ENCODE results near the gene NCKAP1. TPM values are rescaled to one million over a fixed set of nuclear protein-coding genes. Genes with fewer than 3 reads are reported as not detected.

The NCKAP1 gene
- total RNA-seq, result 1 to 10 TPM; 4.9 to 6.3 TPM
- polyA plus RNA-seq, result 1 to 10 TPM in 1 of 2 donors, under 1 TPM in 1; 0.24 to 1.5 TPM

DNA sequence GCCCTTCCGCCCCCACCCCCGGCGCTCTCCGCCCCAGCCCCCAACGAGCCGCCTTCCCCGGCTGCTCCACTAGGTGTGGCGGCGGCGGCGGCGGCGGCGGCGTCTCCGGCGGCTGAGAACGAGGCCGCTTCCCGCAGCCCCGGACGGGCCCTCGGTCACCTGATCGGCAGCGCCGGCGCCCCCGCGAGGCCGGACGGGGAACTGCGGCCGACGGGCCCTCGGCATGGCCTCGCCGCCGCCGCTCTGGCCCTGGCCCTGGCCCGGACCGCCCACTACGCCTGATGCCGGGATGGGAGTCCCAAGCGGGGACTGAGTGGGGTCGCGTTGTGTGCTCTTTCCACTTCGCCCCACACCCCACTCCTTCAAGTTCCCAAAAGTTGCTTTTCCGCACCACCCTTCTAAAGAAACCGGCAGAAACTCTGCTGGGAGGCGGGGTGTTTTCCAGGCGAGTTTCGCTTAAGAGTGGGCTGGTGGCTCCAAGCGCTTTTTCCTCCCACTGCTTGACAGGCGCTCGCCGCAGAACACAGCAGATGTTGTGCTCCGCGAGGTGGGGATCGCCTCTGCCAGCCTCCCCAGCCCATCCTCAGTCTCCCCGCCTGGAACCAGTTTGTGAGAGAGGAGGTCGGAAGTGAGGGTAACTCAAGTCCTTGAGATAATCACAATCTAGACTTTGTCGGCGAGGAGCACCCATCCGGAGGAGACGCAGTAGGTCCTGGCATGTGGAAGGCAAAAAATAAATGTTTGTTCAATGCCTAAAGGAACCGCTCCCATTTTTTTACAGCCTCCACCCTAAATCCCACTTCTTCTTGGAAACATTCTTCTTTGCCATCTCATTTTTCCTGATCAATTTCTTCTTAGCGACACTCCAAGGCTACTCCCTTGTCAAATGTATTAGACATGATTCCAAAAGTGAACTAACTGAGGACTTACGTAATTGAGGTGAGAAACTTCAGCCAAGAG lies at the start of gene NCKAP1:
Gene NCKAP1 (minus strand): TSS at position 117 of the 960 bp plus-strand sequence. CDS start 358 bp downstream, outside the sequence.
- Histone ChIP-seq H3K4me1 (ENCODE audit: insufficient read depth, low read length) (peaks cover 37% of the 10 kb centered on the region), H3K27ac (ENCODE audit: low read depth, low read length) (no peak within 1 kb of the TSS), H3K9me3 (ENCODE audit: control insufficient read depth in 1 of 2, low read length in 2 of 2) (no peaks in the 10 kb centered on the region), H3K27me3 (ENCODE audit: insufficient read depth, low read length) (peaks cover 13% of the 10 kb centered on the region), H3K36me3 (ENCODE audit: insufficient read depth, low read length) (no peaks in the 10 kb centered on the region), H3K4me3 (ENCODE audit: low read length in 2 of 2) (peak within 1 kb of the TSS; percentile 2 to 66)
- ChIA-PET POLR2A (ENCODE audit: partially characterized antibody) (interaction anchor here (1.2 to 1.3 kb wide), 2 partner anchors 40 to 85 kb away, joined by 3 to 11 read pairs; partner anchors contain the start of genes DUSP19 and NUP35), CTCF (ENCODE audit: partially characterized antibody) (interaction anchor here (0.9 to 1.4 kb wide), 2 partner anchors 26 to 38 kb away, joined by 3 to 4 read pairs; no protein-coding TSS in a partner anchor)
- peak within 1 kb of the TSS; percentile 83 to 96 (median 87) for H3K4me3 Mint-ChIP-seq
- peaks cover 0 to 1% (median 0%) of the 10 kb centered on the region in 8 donors for H3K9me3 Mint-ChIP-seq
- intact Hi-C loops (cut with micrococcal nuclease), result loop anchor here (1.0 to 5.0 kb wide), 5 partner anchors 40 to 1146 kb away; partner anchors contain the start of genes DNAJC10, DUSP19, ITPRID2 and NUP35
- H3K27ac Mint-ChIP-seq, result peak within 1 kb of the TSS; percentile 57 to 87 (median 72)
- H3K4me1 Mint-ChIP-seq, result peaks cover 26 to 38% (median 31%) of the 10 kb centered on the region in 4 donors
- no peaks in the 10 kb centered on the region for H3K36me3 Mint-ChIP-seq
- peak; percentile 83 to 86 (median 85) for DNase-seq
- H3K27me3 Mint-ChIP-seq, result peaks cover 22 to 28% of the 10 kb centered on the region in 2 donors

GRCh38 chr2:183081911-183082310 lies 43.7 kb upstream of the NCKAP1 start:
- CTCF ChIA-PET (ENCODE audit: partially characterized antibody), result no interaction called here
- intact Hi-C loops (cut with micrococcal nuclease), result no loop called here

GRCh38 chr2:183079139-183079775 lies 41.0 kb upstream of the NCKAP1 start:
- Histone ChIP-seq H3K36me3 (ENCODE audit: insufficient read depth, low read length) (no peaks in the 10 kb centered on the region), H3K9me3 (ENCODE audit: control insufficient read depth in 1 of 2, low read length in 2 of 2) (no peaks in the 10 kb centered on the region), H3K4me3 (ENCODE audit: low read length in 2 of 2) (peak overlapping the region; percentile 75 to 88), H3K27me3 (ENCODE audit: insufficient read depth, low read length) (no peaks in the 10 kb centered on the region), H3K27ac (ENCODE audit: low read depth, low read length) (peak overlapping the region; percentile 41), H3K4me1 (ENCODE audit: insufficient read depth, low read length) (peaks cover 11% of the 10 kb centered on the region)
- Mint-ChIP-seq H3K4me1 (peaks cover 4 to 16% (median 8%) of the 10 kb centered on the region in 4 donors), H3K9me3 (no peaks in the 10 kb centered on the region), H3K27me3 (no peaks in the 10 kb centered on the region), H3K27ac (peak overlapping the region in 6 of 7 donors; percentile 80 to 94 (median 88)), H3K4me3 (peak overlapping the region; percentile 94 to 98 (median 95)), H3K36me3 (peaks cover 0 to 10% of the 10 kb centered on the region in 2 donors)
- ChIA-PET CTCF (ENCODE audit: partially characterized antibody) (interaction anchor here (1.0 to 2.0 kb wide), 4 partner anchors 8 to 99 kb away, joined by 3 to 8 read pairs (median 4); no protein-coding TSS in a partner anchor), POLR2A (ENCODE audit: partially characterized antibody) (interaction anchor here (1.0 to 1.8 kb wide), 5 partner anchors 42 to 364 kb away, joined by 3 to 6 read pairs (median 5); partner anchors contain the start of gene NUP35)
- DNase-seq, result no peak
- intact Hi-C loops (cut with micrococcal nuclease), result no loop called here

More at GRCh38 chr2:183081911-183082310, 43.7 kb upstream of the NCKAP1 start:
- Histone ChIP-seq H3K4me3 (ENCODE audit: low read length in 2 of 2) (no peak overlapping the region), H3K27ac (ENCODE audit: low read depth, low read length) (no peak overlapping the region), H3K9me3 (ENCODE audit: control insufficient read depth in 1 of 2, low read length in 2 of 2) (no peaks in the 10 kb centered on the region), H3K36me3 (ENCODE audit: insufficient read depth, low read length) (no peaks in the 10 kb centered on the region), H3K27me3 (ENCODE audit: insufficient read depth, low read length) (no peaks in the 10 kb centered on the region), H3K4me1 (ENCODE audit: insufficient read depth, low read length) (peaks cover 11% of the 10 kb centered on the region)
- no peak for DNase-seq
- POLR2A ChIA-PET (ENCODE audit: partially characterized antibody), result no interaction called here
- no peak overlapping the region for H3K4me3 Mint-ChIP-seq
- no peak overlapping the region for H3K27ac Mint-ChIP-seq
- peaks cover 4 to 16% (median 8%) of the 10 kb centered on the region in 4 donors for H3K4me1 Mint-ChIP-seq
- peaks cover 0 to 10% of the 10 kb centered on the region in 2 donors for H3K36me3 Mint-ChIP-seq
- no peaks in the 10 kb centered on the region for H3K27me3 Mint-ChIP-seq
- H3K9me3 Mint-ChIP-seq, result no peaks in the 10 kb centered on the region

DNA sequence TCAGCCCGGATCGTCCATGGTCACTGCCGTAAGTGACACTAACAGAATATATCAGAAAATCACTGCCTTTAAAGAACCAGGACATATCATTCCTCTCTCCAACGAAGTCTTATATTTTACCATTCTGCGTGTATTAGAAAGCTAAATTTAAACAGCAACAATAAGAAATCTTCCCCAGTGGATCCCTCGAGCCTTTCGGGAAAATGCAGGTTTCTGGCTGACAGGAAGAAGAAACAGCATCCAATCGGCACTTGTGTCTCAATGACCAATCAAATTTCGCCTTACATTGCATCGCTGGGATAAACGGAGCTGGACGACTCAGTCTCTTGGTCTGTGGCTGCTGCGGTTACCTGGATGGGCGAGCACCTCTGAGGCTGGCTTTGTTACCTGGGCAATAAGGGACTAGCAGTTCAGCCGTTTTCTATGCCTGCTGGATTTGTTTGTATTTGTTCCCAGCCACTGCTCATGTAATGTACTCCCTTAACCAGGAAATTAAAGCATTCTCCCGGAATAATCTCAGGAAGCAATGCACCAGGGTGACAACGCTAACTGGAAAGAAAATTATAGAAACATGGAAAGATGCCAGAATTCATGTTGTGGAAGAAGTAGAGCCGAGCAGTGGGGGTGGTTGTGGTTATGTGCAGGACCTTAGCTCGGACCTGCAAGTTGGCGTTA lies 40.3 kb upstream of the NCKAP1 start, which contains the start of gene DUSP19:
Gene DUSP19 (plus strand): TSS at position 284 of the 675 bp plus-strand sequence. CDS start 187 bp downstream, at position 471.
- H3K36me3 ChIP-seq (ENCODE audit: insufficient read depth, low read length), result no peaks in the 10 kb centered on the region
- DNase-seq, result peak; percentile 75 to 84 (median 78)
- Mint-ChIP-seq H3K9me3 (no peaks in the 10 kb centered on the region), H3K4me1 (peaks cover 4 to 16% (median 8%) of the 10 kb centered on the region in 4 donors), H3K36me3 (peaks cover 0 to 10% of the 10 kb centered on the region in 2 donors), H3K27ac (peak within 1 kb of the TSS; percentile 80 to 94 (median 88)), H3K27me3 (no peaks in the 10 kb centered on the region), H3K4me3 (peak within 1 kb of the TSS; percentile 94 to 98 (median 95))
- intact Hi-C loops (cut with micrococcal nuclease), result loop anchor here (1.0 kb wide), 2 partner anchors 40 to 46 kb away; partner anchors contain the start of genes NCKAP1 and NUP35
- H3K4me1 ChIP-seq (ENCODE audit: insufficient read depth, low read length), result peaks cover 11% of the 10 kb centered on the region
- H3K27ac ChIP-seq (ENCODE audit: low read depth, low read length), result peak within 1 kb of the TSS; percentile 41
- no peaks in the 10 kb centered on the region for H3K27me3 ChIP-seq (ENCODE audit: insufficient read depth, low read length)
- peak within 1 kb of the TSS; percentile 75 to 88 for H3K4me3 ChIP-seq (ENCODE audit: low read length in 2 of 2)
- POLR2A ChIA-PET (ENCODE audit: partially characterized antibody), result interaction anchor here (1.0 to 1.8 kb wide), 5 partner anchors 41 to 363 kb away, joined by 3 to 6 read pairs (median 5); partner anchors contain the start of gene NUP35
- H3K9me3 ChIP-seq (ENCODE audit: control insufficient read depth in 1 of 2, low read length in 2 of 2), result no peaks in the 10 kb centered on the region
- CTCF ChIA-PET (ENCODE audit: partially characterized antibody), result interaction anchor here (1.4 to 2.0 kb wide), 3 partner anchors 10 to 98 kb away, joined by 3 to 8 read pairs (median 4); no protein-coding TSS in a partner anchor

DNA sequence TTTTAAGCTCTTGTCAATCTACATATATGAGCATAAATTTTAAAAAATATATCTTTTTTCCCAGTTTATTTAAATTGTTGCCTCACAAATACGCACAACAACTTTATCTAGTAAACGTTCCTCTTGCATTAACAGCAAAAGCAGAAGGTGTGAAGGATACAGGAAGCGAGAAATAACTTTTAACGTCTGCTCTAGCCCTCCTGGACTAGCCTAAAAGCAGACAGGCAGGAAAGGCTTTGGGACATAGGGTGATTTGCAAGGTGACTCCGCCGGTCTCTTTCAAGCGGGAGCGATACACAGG lies 39.9 kb upstream of the NCKAP1 start:
- Histone ChIP-seq H3K27ac (ENCODE audit: low read depth, low read length) (peak overlapping the region; percentile 41), H3K4me3 (ENCODE audit: low read length in 2 of 2) (peak overlapping the region; percentile 75 to 88), H3K27me3 (ENCODE audit: insufficient read depth, low read length) (no peaks in the 10 kb centered on the region), H3K36me3 (ENCODE audit: insufficient read depth, low read length) (no peaks in the 10 kb centered on the region), H3K4me1 (ENCODE audit: insufficient read depth, low read length) (peaks cover 11% of the 10 kb centered on the region), H3K9me3 (ENCODE audit: control insufficient read depth in 1 of 2, low read length in 2 of 2) (no peaks in the 10 kb centered on the region)
- H3K4me3 Mint-ChIP-seq, result peak overlapping the region; percentile 94 to 98 (median 95)
- POLR2A ChIA-PET (ENCODE audit: partially characterized antibody), result interaction anchor here (1.0 to 1.8 kb wide), 3 partner anchors 41 to 47 kb away, joined by 3 to 6 read pairs (median 5); no protein-coding TSS in a partner anchor
- peak overlapping the region; percentile 30 to 94 (median 86) for H3K27ac Mint-ChIP-seq
- DNase-seq, result no peak
- H3K27me3 Mint-ChIP-seq, result no peaks in the 10 kb centered on the region
- intact Hi-C loops (cut with micrococcal nuclease), result loop anchor here (1.0 kb wide), 2 partner anchors 40 to 46 kb away; partner anchors contain the start of genes NCKAP1 and NUP35
- peaks cover 4 to 16% (median 8%) of the 10 kb centered on the region in 4 donors for H3K4me1 Mint-ChIP-seq
- H3K9me3 Mint-ChIP-seq, result no peaks in the 10 kb centered on the region
- CTCF ChIA-PET (ENCODE audit: partially characterized antibody), result interaction anchor here (1.4 to 2.0 kb wide), 3 partner anchors 9 to 98 kb away, joined by 3 to 8 read pairs (median 4); no protein-coding TSS in a partner anchor
- peaks cover 0 to 10% of the 10 kb centered on the region in 2 donors for H3K36me3 Mint-ChIP-seq

DNA sequence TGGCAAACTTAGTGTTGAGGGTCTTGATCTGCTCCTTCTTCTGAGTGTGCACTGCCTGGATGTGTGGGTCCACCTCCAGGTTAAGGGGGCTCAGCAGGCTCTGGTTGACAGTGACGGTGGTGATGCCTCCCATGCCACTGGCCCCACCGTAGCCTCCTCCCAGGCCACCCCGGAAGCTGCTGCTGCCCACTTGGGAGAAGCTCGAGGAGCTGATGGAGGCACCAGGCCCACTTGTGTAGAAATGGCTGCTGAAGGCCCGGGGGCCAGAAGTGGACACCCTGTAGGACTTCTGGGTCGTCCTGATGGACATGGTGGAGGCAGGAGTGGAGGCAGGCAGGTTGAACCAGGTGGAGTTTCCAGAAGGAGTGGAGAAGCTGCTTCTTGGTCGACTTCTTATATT lies 33.9 kb upstream of the NCKAP1 start:
- no peaks in the 10 kb centered on the region for H3K4me1 Mint-ChIP-seq

More for the DNA sequence above, 33.9 kb upstream of the NCKAP1 start:
- H3K4me3 Mint-ChIP-seq, result no peak overlapping the region
- peaks cover 8 to 12% of the 10 kb centered on the region in 2 donors for H3K27me3 Mint-ChIP-seq
- Histone ChIP-seq H3K27ac (ENCODE audit: low read depth, low read length) (no peak overlapping the region), H3K9me3 (ENCODE audit: control insufficient read depth in 1 of 2, low read length in 2 of 2) (no peaks in the 10 kb centered on the region), H3K4me1 (ENCODE audit: insufficient read depth, low read length) (no peaks in the 10 kb centered on the region), H3K27me3 (ENCODE audit: insufficient read depth, low read length) (no peaks in the 10 kb centered on the region), H3K4me3 (ENCODE audit: low read length in 2 of 2) (no peak overlapping the region), H3K36me3 (ENCODE audit: insufficient read depth, low read length) (no peaks in the 10 kb centered on the region)
- H3K27ac Mint-ChIP-seq, result no peak overlapping the region
- ChIA-PET CTCF (ENCODE audit: partially characterized antibody) (no interaction called here), POLR2A (ENCODE audit: partially characterized antibody) (no interaction called here)
- no peak for DNase-seq
- no peaks in the 10 kb centered on the region for H3K9me3 Mint-ChIP-seq
- intact Hi-C loops (cut with micrococcal nuclease), result no loop called here
- H3K36me3 Mint-ChIP-seq, result no peaks in the 10 kb centered on the region
